GM18867 (cell line): Measurements from ENCODE around the gene GABRG3.
A peak's percentile ranks its signal among the peaks of the same experiment; 100 is the strongest.

Source experiments
- ATAC-seq: cut with Tn5 transposase; IDR thresholded peaks from one replicate; pipeline ENCODE4 v1.9.1; 2021; ENCODE audit warnings: mild to moderate bottlenecking, moderate library complexity; ENCODE audit not compliant: unreplicated experiment

The GABRG3 gene

DNA sequence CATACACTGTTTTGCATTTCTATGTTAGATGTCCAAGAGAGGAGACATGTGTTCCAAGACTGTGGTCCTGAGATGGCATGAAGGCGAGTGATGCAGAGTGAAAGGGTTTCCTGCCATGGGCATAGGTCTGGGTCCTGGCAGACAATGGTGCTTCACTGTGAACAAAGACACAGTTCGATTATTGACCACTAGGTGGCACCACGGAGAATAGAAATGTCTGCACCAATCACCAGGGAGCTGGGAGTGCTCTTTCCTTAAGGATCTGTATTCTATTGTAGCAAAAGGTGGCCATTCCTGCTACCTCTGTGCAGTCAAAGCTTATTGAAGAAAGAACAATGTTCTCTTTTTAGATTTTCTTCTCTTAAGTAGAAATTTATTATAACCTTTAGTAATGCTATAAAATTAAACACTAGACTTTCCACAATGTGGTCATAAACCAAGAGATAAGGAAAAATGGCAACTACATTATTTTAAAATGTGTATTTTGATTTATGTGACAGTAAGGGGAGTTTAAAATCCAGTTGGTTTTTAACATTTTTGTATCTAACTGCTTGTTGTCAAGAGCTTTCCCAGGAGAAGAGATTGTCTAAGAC, 88.7 kb downstream of the GABRG3 start:
- peak; percentile 49 for ATAC-seq

DNA sequence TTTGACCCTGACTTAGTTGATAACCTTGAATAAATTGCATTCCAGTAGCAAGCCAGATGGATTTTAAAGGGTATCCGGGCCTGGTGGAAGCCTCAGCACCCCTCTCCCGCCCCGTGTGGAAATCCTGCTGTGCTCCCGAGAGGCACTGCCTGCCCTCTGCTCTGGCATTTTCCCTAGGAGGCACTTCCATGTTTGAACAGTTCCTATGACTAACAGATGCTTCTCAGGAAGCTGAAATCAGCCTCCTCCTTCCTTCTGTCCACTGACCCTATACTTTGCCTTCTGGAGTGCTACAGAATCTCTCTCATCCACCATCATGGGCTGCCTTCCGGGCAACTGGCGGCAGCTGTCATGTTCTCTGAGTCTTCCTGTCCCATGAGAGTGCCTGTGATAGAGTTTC, 90.8 kb downstream of the GABRG3 start:
- ATAC-seq = no peak

DNA sequence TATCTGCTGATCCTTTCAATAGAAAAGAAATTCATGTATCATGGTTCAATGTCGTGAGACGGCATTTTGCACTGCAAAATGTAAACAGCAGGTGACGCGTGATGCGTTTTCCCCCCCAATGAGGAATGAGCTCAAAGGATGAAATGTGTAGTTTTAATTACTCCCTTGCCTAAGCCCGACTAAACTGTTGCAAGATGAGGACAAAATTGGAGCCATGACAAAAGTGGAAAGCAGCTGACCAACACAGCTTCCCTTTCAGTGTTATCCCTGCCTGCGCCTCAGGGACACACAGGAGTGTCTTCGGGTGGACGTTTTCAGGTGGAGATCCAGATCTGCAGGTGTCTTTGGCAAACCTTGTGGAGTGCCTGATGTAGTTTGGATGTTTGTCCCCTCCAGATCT, 92.0 kb downstream of the GABRG3 start:
- ATAC-seq = no peak

DNA sequence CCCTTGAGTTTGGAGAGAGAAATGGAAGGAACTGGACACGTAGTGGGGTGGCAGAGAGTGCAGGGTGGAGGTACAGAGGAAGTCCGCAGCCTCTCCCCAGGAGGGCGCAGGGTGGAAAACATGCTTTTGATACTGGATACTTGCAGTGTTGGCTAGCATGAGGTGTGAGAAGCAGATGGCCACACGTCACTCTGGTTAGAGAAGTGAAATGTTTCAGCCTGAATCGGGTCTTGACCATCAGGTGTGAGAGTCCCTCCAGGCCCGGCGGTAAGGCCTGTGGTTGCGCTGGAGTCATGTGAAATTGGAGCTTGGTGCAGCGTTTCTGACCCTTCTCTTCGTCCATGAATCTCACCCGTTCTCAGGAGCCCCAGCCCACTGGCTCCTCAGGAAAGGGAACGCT, 93.1 kb downstream of the GABRG3 start:
- no peak for ATAC-seq

DNA sequence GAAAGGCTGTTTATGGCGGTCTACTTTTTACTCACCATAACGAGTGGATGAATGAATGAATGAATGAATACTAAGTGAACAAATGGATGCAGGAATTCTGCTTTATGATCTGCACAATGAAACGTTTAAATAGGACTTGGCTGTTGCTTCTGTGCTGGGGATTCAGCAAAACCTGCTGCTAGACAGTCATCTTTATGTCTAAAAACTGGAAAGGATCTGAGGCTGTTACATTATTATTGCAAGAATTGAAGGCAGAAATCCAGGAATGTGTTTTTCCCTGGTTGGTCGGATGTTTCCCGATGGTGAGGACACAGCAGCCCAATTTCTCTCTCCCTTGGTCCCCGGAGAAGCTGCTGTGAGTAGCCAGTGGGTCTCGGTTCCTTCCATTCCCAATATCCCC, 94.2 kb downstream of the GABRG3 start:
- ATAC-seq = no peak

DNA sequence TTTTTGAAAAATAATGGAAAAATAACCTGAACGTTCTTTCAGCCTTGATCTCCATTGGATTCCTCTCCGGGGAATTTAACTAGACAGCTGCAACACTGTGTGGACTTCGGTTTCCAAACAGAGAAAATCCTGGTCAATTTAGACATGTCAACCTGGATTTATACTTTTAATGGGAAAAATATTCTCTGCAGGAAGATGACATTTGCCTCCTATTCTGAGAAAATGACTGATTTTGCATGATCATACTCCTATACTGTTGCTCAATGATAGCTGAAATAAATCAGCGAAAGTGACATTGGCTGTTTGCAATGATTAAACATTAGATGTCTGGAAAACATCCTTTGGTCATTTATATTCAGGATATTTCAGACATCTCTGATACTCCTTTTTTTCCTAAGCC, 94.8 kb downstream of the GABRG3 start:
- ATAC-seq = no peak

DNA sequence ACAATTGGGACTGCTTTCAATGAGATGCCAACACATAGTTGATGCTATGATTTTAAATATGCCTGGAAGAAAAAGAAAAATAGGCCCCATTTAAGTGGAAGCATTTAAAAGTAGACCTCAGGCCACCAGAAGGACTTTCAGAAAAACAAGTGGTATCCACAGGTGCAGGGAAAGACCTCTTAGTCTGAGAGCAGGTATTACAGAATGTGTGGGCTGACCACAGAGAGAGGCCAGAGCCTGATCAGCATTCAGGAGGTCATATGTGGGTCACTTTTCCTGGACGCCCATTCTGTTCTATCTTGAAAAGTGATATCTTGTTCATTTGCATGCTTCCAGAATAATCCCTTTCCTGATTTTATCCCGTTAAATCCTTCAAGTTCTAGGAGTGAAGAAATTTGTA, 95.5 kb downstream of the GABRG3 start:
- ATAC-seq = no peak

DNA sequence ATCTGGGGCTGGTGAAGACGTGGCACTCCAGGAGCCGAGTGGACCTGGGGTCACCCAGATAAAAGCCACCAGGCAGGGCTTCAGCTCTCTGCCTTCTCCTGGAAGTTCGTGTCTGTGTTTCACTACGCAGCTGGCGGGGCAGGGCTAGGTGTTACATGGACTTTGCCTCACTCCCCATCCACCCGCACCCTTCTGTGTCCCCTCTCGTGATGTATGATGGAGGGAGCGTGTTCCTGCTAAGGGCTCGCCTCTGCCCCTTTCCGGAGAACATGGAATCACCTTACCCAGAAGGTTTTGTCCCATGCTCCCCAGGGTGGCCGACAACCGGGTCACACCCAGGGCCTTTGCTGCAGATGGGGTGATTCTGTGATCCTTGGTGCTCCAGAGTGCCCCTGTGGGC, 96.2 kb downstream of the GABRG3 start:
- no peak for ATAC-seq

DNA sequence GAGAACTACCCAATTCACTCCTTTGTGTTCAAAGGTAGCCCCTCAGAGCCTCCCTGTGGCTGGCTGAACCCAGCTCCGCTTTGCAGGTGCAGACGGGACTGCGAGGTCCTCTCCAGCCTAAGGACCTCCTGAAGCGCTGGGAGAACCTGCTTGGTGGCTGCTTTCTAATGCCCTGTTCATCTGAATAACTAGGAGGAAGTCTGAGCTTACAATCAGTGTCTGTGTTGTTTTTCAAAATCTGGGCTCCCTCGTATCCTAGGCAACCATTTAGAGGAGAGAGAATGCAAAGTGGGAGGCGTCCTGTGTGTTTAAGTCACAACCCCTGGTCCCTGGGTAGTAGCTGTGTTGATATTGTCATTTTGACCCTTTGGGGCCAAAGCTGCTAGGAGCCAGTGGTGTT, 99.9 kb downstream of the GABRG3 start:
- ATAC-seq = no peak

DNA sequence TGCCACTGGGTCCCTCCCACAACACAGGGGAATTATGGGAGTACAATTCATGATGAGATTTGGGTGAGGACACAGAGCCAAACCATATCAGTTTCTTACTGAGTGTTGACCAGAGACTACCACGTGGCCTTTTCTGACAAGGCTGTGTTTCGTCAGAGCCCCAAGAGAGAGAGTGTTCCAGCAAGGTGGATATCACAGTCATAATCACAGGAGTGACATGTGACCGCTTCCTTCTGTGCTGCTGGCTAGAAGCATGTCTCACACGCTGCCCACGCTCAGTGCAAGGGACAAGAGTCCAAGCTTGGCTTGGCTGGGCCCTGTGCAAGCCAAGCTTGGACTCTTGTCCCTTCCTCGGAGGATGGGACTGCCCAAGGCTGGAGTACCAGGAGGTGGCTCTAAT, 103.2 kb downstream of the GABRG3 start:
- ATAC-seq = no peak

DNA sequence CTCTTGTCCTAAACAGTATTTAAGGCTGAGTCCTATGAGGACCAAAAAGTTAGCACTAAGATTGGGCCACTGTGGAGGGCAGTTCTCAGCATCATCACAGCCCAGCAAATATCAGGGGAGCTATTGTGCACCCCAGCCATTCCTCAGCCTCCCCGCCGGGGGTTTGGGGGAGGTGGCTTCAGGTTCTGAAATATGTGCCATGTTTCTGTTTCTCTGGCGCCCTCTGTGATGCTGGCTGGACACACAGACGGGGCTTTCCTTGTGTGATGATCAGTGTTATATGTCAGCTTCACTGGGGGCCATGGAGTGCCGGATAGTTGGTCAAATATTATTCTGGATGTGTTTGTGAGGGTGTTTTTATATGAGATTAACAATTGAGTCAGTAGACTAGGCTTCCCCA, 106.8 kb downstream of the GABRG3 start:
- ATAC-seq = no peak

DNA sequence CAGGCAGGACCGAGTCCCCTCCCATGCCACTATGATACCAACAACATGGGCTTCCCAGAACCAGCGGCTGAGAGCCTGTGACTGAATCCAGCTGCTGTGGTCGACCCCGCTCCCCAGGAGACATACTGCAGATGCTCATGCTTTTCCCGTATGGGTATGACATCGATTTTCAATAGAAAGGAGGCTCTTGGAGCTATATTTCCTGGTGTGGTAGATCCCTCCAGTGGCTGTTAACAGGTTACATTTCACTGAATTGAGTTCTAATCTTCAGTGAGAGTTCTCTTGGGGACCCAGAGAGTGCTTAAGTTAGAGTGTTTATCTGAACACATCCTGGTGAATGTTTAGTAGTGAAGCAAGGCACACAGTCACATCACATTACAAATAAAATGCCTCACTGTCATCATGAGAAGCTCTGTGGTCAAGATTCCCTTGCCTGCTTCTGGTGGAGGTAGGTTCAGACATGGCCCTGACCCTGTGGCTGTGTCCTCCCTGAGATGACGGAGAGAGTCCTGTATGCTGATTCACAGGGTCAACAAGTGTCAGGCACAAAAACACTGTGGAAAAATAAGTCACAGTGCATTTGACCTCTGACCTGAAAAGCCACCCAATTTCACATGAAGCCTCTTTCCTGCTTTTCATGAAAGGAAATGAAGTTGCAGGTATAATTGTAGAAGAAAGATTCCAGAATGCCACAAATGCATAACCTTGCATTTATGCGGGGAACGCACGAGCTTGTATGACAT, 110.9 kb downstream of the GABRG3 start:
- ATAC-seq = no peak

DNA sequence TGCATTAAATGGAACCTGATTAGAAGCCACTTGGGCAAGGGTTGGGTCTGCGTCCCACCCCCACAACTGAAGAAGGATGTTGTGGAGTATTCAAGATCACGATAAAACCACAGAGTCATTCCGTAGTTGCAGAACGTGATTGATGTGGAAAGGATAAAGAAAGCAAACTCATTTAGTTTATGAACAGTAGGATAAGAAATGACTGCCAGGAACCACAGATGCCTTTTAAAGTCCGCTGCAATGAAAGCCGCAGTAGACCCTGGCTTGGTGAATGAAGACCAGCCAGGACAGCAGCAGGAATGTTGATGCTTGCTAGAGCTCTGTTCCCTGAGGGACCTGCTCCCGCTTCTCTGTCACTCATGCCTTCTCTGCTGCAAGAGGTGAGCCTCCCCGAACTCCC, 111.5 kb downstream of the GABRG3 start:
- no peak for ATAC-seq

DNA sequence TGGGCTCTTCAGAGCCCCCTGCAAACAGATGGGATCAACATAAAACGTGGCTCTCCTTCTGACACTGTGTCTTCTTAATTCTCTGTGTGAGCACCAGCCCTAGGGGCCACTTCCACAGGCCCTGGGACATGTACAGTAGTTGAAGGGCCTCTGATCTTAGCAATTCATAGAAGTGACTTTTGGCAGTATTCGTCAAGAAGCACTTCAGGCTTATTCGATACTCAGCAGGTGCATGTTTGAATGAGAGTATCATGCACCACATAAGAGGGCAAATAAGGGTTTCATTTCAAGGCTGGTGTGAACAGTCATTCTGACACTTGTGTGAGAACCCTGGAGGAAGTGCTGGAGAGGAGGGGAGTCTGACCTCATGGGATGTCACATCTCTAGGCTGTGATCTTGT, 113.9 kb downstream of the GABRG3 start:
- no peak for ATAC-seq

DNA sequence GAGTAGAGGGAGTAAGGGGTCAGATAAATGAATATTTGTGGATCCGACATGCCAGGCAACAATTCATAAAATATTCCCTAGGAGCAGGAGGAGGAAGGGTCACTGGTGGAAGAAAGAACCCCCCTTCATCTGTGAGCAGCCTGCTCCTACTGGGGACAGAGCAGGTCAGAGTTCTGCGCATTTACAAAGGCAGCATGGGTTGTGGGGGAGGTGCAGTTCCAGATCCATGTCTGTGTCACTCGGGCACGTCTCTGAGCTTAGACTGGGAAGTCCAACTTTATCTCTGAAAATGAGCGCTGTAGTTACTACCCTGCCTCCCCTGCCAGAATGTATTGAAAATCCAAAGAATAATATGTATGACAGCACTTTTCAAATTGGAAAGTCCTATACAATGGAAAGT, 115.2 kb downstream of the GABRG3 start:
- no peak for ATAC-seq

DNA sequence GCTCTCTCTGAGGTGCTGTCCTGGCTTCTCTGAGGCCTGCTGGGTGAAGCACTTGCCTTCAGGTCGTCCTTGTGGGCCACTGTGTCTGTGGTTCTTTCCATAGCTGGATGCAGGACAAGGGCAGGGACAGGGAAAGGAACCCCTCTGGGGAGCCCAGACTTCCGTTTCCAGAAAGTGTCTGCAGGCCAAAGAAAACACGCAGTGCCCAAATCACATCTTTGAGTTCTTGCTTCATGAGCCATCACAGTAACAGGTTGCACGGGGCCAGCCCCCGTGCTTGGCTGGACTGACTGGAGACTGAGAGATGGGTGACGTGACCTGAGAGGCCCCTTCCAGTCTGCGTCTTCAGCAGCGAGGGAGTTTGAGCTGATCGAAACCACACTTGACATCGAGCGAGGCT, 115.8 kb downstream of the GABRG3 start:
- no peak for ATAC-seq

DNA sequence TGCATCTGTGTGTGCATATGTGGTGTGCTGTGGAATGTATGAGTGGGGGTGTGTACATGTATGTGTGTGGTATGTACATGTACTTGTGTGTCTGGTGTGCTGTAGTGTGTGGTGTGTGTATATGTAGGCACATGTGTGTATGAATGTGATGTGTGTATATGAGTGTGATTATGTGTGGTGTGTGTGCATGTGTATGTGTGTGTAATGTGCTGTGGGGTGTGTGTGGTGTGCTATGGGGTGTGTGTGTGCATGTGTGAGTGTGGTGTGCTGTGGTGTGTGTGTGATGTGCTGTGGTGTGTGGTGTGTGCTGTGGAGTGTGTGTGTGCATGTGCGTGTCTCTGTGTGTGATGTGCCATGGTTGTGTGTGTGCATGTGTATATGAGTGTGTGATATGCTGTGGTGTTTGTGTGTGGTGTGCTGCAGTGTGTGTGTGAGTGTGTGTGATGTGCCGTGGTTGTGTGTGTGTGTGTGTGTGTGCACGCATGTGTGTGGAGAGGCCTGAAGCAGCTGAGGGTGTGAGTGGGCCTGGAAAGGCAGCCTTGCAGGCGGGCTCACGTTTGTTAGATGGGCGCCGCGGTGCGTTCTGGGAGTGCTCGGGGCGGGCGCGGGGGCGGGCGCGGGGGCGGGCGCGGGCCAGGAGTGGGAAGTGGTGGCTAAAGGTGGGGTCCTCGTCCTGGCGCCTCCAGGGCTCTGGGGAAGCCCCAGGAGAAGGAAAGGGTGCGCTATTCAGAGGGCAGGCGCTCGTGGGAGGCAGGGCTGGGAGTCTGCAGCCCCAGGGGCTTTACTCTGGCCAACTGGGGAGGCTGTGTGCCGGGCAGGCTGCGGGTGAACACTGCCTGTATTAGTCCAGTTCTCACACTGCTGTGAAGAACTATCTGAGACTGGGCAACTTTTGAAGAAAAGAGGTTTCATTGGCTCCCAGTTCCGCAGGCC, 116.9 kb downstream of the GABRG3 start:
- ATAC-seq = no peak

DNA sequence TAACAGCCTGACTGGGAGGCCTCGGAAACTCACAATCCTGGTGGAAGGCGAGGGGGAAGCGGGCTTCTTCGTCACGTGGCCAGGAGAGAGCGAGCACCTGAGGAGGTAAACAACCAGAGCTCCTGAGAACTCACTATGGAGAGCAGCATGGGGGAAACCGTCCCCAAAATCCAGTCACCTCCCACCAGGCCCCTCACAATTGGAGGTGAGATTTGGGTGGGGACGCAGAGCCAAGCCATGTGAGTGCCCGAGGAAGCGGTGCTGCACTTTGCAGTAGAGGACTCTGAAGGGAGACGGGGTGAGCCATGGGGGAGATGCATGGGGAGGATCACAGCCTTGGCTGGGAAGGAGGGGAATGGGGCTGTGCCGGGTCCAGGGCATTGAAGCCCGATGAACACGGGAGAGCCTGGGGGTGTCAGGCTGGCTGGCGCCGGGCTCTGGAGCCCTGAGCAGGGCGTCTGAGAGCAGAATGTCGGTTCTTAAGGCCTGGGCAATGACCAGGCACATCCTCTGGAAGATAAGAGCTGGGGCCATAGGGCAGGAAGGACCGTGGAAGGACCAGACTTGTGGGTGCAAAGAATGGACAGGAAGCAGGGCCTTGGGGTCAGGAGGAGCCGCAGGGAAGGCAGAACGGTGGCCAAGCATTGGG, 117.7 kb downstream of the GABRG3 start:
- ATAC-seq = no peak

DNA sequence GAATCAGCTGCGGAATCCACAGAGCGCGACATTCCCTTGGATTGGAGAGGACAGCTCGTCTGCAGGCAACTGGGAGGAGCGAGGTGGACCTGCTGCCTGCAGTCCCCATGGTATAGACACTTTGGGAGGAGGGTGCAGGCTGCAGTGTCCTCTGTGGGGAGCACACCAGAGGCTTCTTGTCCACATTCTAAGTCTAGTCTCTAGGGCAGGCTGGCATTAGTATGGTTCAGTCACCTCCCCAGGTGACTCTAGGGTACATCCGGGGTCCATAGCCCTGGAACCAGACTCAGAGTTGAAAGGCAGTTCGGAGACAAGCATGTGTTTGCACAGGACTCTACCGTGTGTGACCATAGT, 118.2 kb downstream of the GABRG3 start:
- no peak for ATAC-seq

DNA sequence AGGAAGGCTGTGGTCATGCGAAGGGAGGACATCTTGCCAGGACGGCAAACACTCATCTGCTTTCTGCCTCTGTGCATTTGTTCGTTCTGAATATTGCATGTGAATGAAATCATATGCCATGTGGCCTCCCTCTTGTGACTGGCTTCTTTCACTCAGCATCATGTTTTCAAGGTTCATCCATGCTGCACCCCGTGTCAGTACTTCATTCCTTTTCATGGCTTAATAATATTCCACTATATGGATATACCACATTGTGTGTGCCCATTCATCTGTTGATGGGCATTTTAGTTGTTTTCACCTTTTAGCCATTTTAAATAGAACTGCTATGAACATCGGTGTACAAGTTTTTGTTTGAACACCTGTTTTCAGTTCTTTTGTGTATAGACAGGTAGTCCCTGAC, 118.7 kb downstream of the GABRG3 start:
- no peak for ATAC-seq

DNA sequence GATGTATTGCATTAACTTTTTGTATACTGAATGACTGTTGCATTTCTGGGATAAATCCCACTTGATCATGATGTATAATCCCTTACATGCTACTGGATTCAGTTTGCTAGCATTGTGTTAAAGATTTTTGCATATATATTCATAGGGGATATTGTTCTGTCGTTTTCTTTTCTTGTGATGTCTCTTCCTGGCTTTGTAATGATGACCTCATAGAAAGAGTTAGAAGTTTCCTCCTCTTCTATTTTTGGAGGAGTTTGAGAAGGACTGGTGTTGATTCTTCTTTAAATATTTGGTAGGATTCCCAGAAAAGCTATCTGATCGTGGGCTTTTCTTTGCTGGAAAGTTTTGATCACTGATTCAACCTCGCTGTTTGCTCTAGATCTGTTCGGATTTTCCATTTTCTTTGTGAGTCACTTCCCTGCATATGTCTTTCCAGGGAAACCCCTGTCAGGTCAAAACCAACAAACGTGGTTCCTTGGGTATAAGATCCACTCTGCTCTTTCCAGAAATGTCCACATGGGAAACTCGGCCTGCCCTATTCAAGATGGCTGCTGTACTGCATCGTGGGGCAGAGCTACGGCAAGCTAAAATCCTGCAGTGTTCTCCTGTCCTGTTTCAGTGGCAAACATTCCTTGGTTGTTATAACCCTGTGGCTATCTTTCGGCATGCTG, 120.4 kb downstream of the GABRG3 start:
- ATAC-seq = no peak
